ENCODE results near the gene RPAP2. TPM values are rescaled to one million over a fixed set of nuclear protein-coding genes. Genes with fewer than 3 reads are reported as not detected.

The RPAP2 gene
- total RNA-seq, 1 experiment from 2014 or later, result 28.1 TPM

DNA sequence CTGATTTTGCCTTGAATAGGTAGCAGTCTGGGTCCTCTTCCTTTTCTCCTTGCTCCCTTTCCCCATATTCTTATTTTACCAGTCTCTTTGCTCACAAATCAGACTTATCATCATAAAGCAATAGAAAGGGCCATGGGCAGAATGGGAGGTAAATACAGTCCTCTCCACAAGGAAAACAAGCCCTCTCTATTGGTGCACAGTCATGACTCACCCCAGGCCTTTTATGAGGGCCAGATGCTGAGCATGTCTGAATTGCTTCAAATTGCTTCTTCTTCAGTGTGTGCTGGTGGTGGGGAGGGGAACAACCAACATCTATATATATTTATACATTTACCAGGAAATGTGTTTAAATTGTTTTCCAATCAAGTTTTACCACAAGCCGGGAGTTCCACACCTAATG lies 112.7 kb downstream of the RPAP2 start:
- ChIA-PET CTCF (no interaction called here), POLR2A (no interaction called here), RAD21 (ENCODE audit: low non-redundant PET in 1 of 2, low total read pairs in 2 of 2, uncharacterized antibody in 2 of 2, unreplicated experiment in 2 of 2) (no interaction called here)
- H3K4me1 ChIP-seq (ENCODE audit: control insufficient read depth in 1 of 2, insufficient read depth in 2 of 2, low read length in 2 of 2), result no peaks in the 10 kb centered on the region
- BruUV-seq (replicated peaks), result no TSS peak
- no peak overlapping the region for H3K27ac ChIP-seq (ENCODE audit: low read depth, low read length)
- H3K9me3 ChIP-seq (ENCODE audit: control insufficient read depth in 1 of 2, insufficient read depth in 1 of 2, low read depth in 1 of 2, low read length in 2 of 2), result no peaks in the 10 kb centered on the region
- no peak overlapping the region for H3K4me3 ChIP-seq (replicated peaks in 1 of 2; ENCODE audit: low read depth in 1 of 2, low read length in 2 of 2)
- TF ChIP-seq ELF1 (IDR thresholded peaks at IDR 0.05; ENCODE audit: borderline replicate concordance, low read depth), result no peak
- TF ChIP-seq REST (IDR thresholded peaks at IDR 0.05; ENCODE audit: low read depth), result no peak
- no peak for TF ChIP-seq POLR2A (IDR thresholded peaks at IDR 0.05; ENCODE audit: borderline replicate concordance, extremely low read depth, insufficient read depth, insufficient read length)
- no peak for TF ChIP-seq SRF (IDR thresholded peaks at IDR 0.05; ENCODE audit: low read depth)
- no peak for TF ChIP-seq EZH2phosphoT487 (IDR thresholded peaks at IDR 0.05; ENCODE audit: borderline replicate concordance)
- no peak for TF ChIP-seq FOSL1 (IDR thresholded peaks at IDR 0.05; ENCODE audit: low read depth)
- TF ChIP-seq SIN3A (IDR thresholded peaks at IDR 0.05; ENCODE audit: low read depth), result no peak
- no peak overlapping the region for H3K9ac ChIP-seq (ENCODE audit: low read length)
- no peaks in the 10 kb centered on the region for H3K79me2 ChIP-seq (ENCODE audit: insufficient read depth, low read length)
- intact Hi-C loops (cut with micrococcal nuclease), result no loop called here
- no peak overlapping the region for H3K4me2 ChIP-seq (ENCODE audit: low read length)
- peak; percentile 46; the same call in 1 of the 2 replicates for ATAC-seq
- H3K27me3 ChIP-seq (ENCODE audit: insufficient read depth, low read length), result no peaks in the 10 kb centered on the region
- DNase-seq (ENCODE audit: low read depth, low spot score), result no peak
- no peaks in the 10 kb centered on the region for H4K20me1 ChIP-seq (ENCODE audit: insufficient read depth)
- no peaks in the 10 kb centered on the region for H3K9me2 ChIP-seq (ENCODE audit: insufficient read depth)
- no peaks in the 10 kb centered on the region for H3K36me3 ChIP-seq (ENCODE audit: control insufficient read depth in 1 of 2, insufficient read depth in 2 of 2, low read length in 2 of 2)
- no peak overlapping the region for H2AFZ ChIP-seq (ENCODE audit: low read depth, low read length, poor library complexity, severe bottlenecking)

DNA sequence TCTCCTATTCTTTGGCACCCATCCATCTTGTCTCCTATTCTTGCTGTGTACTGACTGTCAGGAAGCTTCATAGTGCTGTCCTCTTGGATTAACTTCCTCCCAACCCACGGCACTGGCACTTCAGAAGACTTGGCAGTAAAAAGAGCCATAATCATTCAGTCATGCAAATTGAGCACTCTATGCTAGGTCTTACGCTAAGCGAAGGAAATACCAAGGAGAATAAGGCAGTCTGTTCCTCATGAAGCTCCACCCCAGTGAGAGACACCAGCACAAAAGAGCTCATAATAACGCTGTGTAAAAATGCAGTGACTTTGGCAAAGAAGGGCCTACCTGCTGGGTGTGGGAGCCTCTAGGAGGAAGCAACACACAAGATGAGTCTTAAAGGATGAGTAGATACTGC lies 120.8 kb downstream of the RPAP2 start:
- Histone ChIP-seq H3K36me3 (ENCODE audit: control insufficient read depth in 1 of 2, insufficient read depth in 2 of 2, low read length in 2 of 2) (no peaks in the 10 kb centered on the region), H3K79me2 (ENCODE audit: insufficient read depth, low read length) (no peaks in the 10 kb centered on the region), H3K4me2 (ENCODE audit: low read length) (no peak overlapping the region), H3K27me3 (ENCODE audit: insufficient read depth, low read length) (no peaks in the 10 kb centered on the region), H3K9me2 (ENCODE audit: insufficient read depth) (no peaks in the 10 kb centered on the region), H3K4me1 (ENCODE audit: control insufficient read depth in 1 of 2, insufficient read depth in 2 of 2, low read length in 2 of 2) (no peaks in the 10 kb centered on the region), H3K4me3 (replicated peaks in 1 of 2; ENCODE audit: low read depth in 1 of 2, low read length in 2 of 2) (no peak overlapping the region), H4K20me1 (ENCODE audit: insufficient read depth) (no peaks in the 10 kb centered on the region), H3K9me3 (ENCODE audit: control insufficient read depth in 1 of 2, insufficient read depth in 1 of 2, low read depth in 1 of 2, low read length in 2 of 2) (no peaks in the 10 kb centered on the region), H3K27ac (ENCODE audit: low read depth, low read length) (no peak overlapping the region), H3K9ac (ENCODE audit: low read length) (no peak overlapping the region), H2AFZ (ENCODE audit: low read depth, low read length, poor library complexity, severe bottlenecking) (no peak overlapping the region)
- DNase-seq (ENCODE audit: low read depth, low spot score) (no peak), ATAC-seq (no peak)
- no TSS peak for BruUV-seq (replicated peaks)
- ChIA-PET RAD21 (ENCODE audit: low non-redundant PET in 1 of 2, low total read pairs in 2 of 2, uncharacterized antibody in 2 of 2, unreplicated experiment in 2 of 2) (no interaction called here), CTCF (no interaction called here), POLR2A (no interaction called here)
- intact Hi-C loops (cut with micrococcal nuclease), result no loop called here
- TF ChIP-seq, protein P1, sequence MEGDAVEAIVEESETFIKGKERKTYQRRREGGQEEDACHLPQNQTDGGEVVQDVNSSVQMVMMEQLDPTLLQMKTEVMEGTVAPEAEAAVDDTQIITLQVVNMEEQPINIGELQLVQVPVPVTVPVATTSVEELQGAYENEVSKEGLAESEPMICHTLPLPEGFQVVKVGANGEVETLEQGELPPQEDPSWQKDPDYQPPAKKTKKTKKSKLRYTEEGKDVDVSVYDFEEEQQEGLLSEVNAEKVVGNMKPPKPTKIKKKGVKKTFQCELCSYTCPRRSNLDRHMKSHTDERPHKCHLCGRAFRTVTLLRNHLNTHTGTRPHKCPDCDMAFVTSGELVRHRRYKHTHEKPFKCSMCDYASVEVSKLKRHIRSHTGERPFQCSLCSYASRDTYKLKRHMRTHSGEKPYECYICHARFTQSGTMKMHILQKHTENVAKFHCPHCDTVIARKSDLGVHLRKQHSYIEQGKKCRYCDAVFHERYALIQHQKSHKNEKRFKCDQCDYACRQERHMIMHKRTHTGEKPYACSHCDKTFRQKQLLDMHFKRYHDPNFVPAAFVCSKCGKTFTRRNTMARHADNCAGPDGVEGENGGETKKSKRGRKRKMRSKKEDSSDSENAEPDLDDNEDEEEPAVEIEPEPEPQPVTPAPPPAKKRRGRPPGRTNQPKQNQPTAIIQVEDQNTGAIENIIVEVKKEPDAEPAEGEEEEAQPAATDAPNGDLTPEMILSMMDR (IDR thresholded peaks at IDR 0.05 in 2 of 3, conservative IDR thresholded peaks at IDR 0.05 in 1 of 3; ENCODE audit: borderline replicate concordance in 1 of 3, insufficient read depth in 1 of 3, low read depth in 2 of 3, low read length in 2 of 3), result no peak
- TF ChIP-seq, protein P2, sequence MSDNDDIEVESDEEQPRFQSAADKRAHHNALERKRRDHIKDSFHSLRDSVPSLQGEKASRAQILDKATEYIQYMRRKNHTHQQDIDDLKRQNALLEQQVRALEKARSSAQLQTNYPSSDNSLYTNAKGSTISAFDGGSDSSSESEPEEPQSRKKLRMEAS (IDR thresholded peaks at IDR 0.05), result no peak
- TF ChIP-seq CEBPB (IDR thresholded peaks at IDR 0.05; ENCODE audit: low read depth) (no peak), CBX3 (IDR thresholded peaks at IDR 0.05; ENCODE audit: low read depth) (no peak), ATF3 (IDR thresholded peaks at IDR 0.05) (no peak), POLR2A (IDR thresholded peaks at IDR 0.05; ENCODE audit: borderline replicate concordance, extremely low read depth, insufficient read depth, insufficient read length) (no peak), EGR1 (IDR thresholded peaks at IDR 0.05; ENCODE audit: low read depth) (no peak), ZNF274 (IDR thresholded peaks at IDR 0.05; ENCODE audit: low read depth, low read length) (no peak)
